ENCODE data around the gene MIEF2. TPM values are rescaled to one million over a fixed set of nuclear protein-coding genes. Genes with fewer than 3 reads are reported as not detected.
A peak's percentile ranks its signal among the peaks of the same experiment; 100 is the strongest.
"Not testable (repeated sequence)": the region's sequence is repeated elsewhere in the genome, so short reads cannot be mapped to it uniquely, and the experiment has no call there.

The MIEF2 gene, protein sequence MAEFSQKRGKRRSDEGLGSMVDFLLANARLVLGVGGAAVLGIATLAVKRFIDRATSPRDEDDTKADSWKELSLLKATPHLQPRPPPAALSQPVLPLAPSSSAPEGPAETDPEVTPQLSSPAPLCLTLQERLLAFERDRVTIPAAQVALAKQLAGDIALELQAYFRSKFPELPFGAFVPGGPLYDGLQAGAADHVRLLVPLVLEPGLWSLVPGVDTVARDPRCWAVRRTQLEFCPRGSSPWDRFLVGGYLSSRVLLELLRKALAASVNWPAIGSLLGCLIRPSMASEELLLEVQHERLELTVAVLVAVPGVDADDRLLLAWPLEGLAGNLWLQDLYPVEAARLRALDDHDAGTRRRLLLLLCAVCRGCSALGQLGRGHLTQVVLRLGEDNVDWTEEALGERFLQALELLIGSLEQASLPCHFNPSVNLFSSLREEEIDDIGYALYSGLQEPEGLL
- polyA plus RNA-seq (2011; rRNA removed), result 5.9 and 7.1 TPM in 2 replicates
- 6.1 and 8.4 TPM in 2 replicates for polyA minus RNA-seq (2011; rRNA and poly(A)+ RNA removed)

DNA sequence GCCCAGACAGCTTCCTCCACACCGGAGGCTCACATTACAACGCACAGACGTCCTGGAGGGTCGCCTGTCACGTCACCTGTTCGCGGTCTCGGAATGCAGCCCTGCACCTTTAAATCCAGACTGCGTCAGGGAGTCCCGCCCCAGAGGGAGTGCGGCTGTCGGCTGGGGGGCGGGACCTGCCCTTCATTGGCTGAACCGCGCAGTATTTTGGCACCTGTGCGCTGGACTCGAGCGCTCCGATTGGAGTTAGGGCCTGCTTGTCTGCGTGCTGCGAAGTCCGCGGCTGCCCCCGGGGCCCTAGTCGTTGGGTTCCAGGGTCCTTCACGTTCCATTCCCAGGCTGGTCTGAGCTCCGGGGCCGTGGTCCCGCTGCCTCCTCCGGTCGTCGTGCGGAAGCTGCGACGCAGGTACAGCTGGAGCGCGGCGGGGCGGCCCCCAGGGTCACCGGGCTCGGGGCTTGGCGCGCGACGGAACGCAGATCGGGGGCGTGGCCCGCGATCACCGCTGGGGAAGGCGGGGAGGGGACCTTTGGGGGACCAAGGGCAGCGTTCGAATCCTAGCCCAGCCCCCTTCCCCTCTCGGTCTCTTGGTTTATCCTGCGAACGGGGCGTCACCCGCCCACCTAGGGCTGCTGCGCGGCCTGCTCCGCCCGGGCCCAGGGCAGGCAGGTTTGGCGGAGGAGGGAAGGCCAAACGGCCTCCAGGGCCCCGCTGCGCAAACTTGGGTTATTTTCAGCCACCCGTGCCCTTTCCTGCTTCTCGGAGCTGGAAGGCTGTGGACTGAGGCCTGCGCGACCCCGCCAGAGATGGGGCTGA lies at the start of gene MIEF2:
MIEF2 (plus strand) TSS at position 331 of the 814 bp plus-strand sequence. CDS start 2,059 bp downstream, outside the sequence.
- Histone ChIP-seq H3K27me3 (ENCODE audit: control insufficient read depth, insufficient read depth, low read length) (no peaks in the 10 kb centered on the region), H3K4me3 (ENCODE audit: low read depth, low read length) (peak within 1 kb of the TSS; percentile 83), H3K9me3 (ENCODE audit: control insufficient read depth, insufficient read depth, low read length) (no peaks in the 10 kb centered on the region; the same call in 1 of the 2 replicates), H3K27ac (ENCODE audit: low read depth, low read length) (peak within 1 kb of the TSS; percentile 75)
- TF ChIP-seq, protein P1, sequence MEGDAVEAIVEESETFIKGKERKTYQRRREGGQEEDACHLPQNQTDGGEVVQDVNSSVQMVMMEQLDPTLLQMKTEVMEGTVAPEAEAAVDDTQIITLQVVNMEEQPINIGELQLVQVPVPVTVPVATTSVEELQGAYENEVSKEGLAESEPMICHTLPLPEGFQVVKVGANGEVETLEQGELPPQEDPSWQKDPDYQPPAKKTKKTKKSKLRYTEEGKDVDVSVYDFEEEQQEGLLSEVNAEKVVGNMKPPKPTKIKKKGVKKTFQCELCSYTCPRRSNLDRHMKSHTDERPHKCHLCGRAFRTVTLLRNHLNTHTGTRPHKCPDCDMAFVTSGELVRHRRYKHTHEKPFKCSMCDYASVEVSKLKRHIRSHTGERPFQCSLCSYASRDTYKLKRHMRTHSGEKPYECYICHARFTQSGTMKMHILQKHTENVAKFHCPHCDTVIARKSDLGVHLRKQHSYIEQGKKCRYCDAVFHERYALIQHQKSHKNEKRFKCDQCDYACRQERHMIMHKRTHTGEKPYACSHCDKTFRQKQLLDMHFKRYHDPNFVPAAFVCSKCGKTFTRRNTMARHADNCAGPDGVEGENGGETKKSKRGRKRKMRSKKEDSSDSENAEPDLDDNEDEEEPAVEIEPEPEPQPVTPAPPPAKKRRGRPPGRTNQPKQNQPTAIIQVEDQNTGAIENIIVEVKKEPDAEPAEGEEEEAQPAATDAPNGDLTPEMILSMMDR (IDR thresholded peaks at IDR 0.05; ENCODE audit: low read depth, low read length), result no peak
- POLR2A ChIA-PET, result interaction anchor here (0.7 kb wide), 1 partner anchor 102 kb away, joined by 3 read pairs; no protein-coding TSS in a partner anchor
- CTCF ChIA-PET, result no interaction called here
- DNase-seq (ENCODE audit: low read depth, low spot score), result peak; percentile 77

DNA sequence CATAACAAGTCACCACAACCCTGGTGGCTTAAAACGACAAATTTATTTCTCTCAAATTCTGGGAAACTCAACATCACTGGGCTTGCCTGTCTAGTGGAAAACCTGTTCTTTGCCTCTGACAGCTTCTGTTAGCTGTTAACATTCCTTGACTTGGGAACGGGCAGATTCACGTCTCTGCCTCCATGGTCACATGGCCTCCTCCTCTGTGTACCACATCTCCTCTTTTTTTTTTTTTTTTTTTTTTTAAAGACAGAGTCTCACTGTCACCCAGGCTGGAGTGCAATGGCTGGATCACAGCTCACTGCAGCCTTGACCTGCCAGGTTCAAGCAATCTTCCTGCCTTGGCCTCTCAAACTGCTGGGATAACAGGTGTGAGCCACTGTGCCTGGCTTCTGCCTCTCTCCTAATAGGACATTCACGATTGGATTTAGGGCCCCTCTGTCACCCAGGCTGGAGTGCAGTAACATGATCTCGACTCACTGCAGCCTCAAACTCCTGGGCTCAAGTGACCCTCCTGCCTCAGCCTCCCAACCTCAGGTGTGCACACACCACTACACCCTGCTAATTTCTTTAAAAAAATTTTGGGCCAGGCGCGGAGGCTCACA lies 46.7 kb upstream of the MIEF2 start:
- Histone ChIP-seq H3K27ac (ENCODE audit: low read depth, low read length) (no peak overlapping the region), H3K4me3 (ENCODE audit: low read depth, low read length) (no peak overlapping the region), H3K9me3 (ENCODE audit: control insufficient read depth, insufficient read depth, low read length) (no peaks in the 10 kb centered on the region), H3K27me3 (ENCODE audit: control insufficient read depth, insufficient read depth, low read length) (no peaks in the 10 kb centered on the region)
- POLR2A ChIA-PET, result interaction anchor here (0.6 to 1.3 kb wide), 2 partner anchors 10 to 99 kb away, joined by 4 to 8 read pairs; no protein-coding TSS in a partner anchor
- TF ChIP-seq, protein P1 (IDR thresholded peaks at IDR 0.05; ENCODE audit: low read depth, low read length), result no peak
- DNase-seq (ENCODE audit: low read depth, low spot score), result no peak
- CTCF ChIA-PET, result interaction anchor here (0.7 kb wide), 1 partner anchor 118 kb away, joined by 6 read pairs; no protein-coding TSS in a partner anchor

DNA sequence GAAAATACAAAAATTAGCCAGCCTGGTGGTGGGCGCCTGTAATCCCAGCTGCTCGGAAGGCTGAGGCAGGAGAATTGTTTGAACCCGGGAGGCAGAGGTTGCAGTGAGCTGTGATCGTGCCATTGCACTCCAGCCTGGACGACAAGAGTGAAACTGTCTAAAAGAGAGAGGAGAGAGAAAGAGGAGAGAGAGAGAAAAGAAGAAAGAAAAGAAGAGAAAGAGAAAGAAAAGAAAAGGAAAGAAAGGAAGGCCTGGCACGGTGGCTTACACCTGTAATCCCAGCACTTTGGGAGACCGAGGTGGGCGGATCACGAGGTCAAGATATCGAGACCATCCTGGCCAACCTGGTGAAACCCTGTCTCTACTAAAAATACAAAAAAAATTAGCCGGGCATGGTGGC lies 43.6 kb upstream of the MIEF2 start:
- H3K27me3 ChIP-seq (ENCODE audit: control insufficient read depth, insufficient read depth, low read length); H3K27ac ChIP-seq (ENCODE audit: low read depth, low read length); POLR2A ChIA-PET; H3K9me3 ChIP-seq (ENCODE audit: control insufficient read depth, insufficient read depth, low read length); H3K4me3 ChIP-seq (ENCODE audit: low read depth, low read length); DNase-seq (ENCODE audit: low read depth, low spot score): not testable (repeated sequence)
- CTCF ChIA-PET, result interaction anchor here (0.6 to 0.7 kb wide), 2 partner anchors 68 to 129 kb away, joined by 5 read pairs; no protein-coding TSS in a partner anchor

DNA sequence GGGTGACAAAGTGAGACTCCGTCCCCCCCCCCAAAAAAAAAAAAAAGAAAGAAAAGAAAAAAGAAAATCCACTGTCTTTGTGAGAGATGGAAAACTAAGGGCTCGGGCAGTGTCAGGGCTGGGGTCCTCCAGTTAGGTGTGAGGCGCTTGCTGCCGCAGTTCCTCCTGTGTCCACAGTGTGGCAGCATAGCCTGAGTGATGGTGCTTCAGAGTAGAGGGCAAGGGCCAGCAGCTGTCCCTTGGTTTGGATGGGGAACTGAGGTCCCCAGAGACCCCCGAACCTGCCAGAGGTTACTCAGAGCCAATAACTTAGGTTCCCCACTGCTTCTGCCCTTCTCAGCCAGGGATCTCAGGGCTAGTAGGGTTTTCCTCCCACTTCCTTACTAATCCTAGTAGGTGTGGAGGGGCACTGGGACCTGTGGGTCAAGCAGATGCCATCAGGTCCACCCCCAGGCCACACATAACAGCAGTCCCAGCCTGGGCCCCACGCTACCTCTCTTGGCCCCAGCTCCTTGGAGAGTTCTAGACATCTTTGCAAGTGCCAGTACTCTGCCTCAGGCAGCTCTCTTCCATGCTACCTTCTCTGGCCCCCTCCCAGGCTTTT lies 42.9 kb upstream of the MIEF2 start:
- POLR2A ChIA-PET, result interaction anchor here (1.0 kb wide), 1 partner anchor 34 kb away, joined by 3 read pairs; the partner anchor contains the start of gene ALKBH5
- no peaks in the 10 kb centered on the region for H3K27me3 ChIP-seq (ENCODE audit: control insufficient read depth, insufficient read depth, low read length)
- H3K4me3 ChIP-seq (ENCODE audit: low read depth, low read length), result no peak overlapping the region
- CTCF ChIA-PET, result interaction anchor here (0.5 to 0.9 kb wide), 6 partner anchors 11 to 128 kb away, joined by 3 to 5 read pairs (median 4); no protein-coding TSS in a partner anchor
- TF ChIP-seq, protein P1 (IDR thresholded peaks at IDR 0.05; ENCODE audit: low read depth, low read length), result peak; percentile 96
- DNase-seq (ENCODE audit: low read depth, low spot score), result no peak
- H3K27ac ChIP-seq (ENCODE audit: low read depth, low read length), result no peak overlapping the region
- H3K9me3 ChIP-seq (ENCODE audit: control insufficient read depth, insufficient read depth, low read length), result no peaks in the 10 kb centered on the region

All from AG04450 (cell line).